Mammary epithelial cell (primary cell): ENCODE data around the gene KDM4B.

Source experiments
- EZH2 ChIP-seq: IDR thresholded peaks from 2 replicates; pipeline ENCODE4 v1.6.1; 2012; ENCODE audit warnings: low read length, inconsistent platforms, borderline replicate concordance
- TF ChIP-seq, protein P1 (sequence below), 2 donors: IDR thresholded peaks in 1 of 2; conservative IDR thresholded peaks in 1 of 2; 2 replicates each; pipeline ENCODE4 v1.5.1; 2011 to 2012; ENCODE audit warnings: inconsistent platforms in 2 of 2, low read length in 2 of 2, mild to moderate bottlenecking in 2 of 2, control low read depth in 1 of 2, low read depth in 1 of 2; ENCODE audit not compliant: insufficient read depth in 1 of 2; ENCODE audit errors: extremely low read depth in 1 of 2

DNA sequence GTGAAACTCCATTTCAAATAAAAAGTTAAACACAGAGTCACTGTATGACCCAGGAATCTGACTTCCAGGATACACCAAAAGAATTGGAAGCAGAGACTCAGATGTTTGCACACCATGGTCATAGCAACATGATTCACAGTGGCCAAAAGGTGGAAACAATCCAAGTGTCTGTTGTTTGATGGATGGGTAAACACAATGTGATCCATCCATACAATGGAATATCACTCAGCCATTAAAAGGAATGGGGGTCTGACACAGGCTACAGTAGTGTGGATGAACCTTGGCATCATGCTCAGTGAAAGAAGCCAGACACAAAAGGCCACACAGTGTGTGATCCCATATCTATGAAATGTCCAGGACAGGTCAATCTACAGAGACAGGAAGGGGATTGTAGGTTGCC lies 197.3 kb downstream of the KDM4B start:
- TF ChIP-seq EZH2: no peak
- TF ChIP-seq, protein P1, sequence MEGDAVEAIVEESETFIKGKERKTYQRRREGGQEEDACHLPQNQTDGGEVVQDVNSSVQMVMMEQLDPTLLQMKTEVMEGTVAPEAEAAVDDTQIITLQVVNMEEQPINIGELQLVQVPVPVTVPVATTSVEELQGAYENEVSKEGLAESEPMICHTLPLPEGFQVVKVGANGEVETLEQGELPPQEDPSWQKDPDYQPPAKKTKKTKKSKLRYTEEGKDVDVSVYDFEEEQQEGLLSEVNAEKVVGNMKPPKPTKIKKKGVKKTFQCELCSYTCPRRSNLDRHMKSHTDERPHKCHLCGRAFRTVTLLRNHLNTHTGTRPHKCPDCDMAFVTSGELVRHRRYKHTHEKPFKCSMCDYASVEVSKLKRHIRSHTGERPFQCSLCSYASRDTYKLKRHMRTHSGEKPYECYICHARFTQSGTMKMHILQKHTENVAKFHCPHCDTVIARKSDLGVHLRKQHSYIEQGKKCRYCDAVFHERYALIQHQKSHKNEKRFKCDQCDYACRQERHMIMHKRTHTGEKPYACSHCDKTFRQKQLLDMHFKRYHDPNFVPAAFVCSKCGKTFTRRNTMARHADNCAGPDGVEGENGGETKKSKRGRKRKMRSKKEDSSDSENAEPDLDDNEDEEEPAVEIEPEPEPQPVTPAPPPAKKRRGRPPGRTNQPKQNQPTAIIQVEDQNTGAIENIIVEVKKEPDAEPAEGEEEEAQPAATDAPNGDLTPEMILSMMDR (conservative IDR thresholded peaks at IDR 0.05 in 1 of 2, IDR thresholded peaks at IDR 0.05 in 1 of 2; ENCODE audit: extremely low read depth in 1 of 2, insufficient read depth in 1 of 2, low read depth in 1 of 2, low read length in 2 of 2): no peak
